HG03060 (cell line): ENCODE data around the gene TACC2.
"Not testable (repeated sequence)": the region's sequence is repeated elsewhere in the genome, so short reads cannot be mapped to it uniquely, and the experiment has no call there.

ENCODE experiments used
- ATAC-seq: cut with Tn5 transposase; IDR thresholded peaks from one replicate; pipeline ENCODE4 v1.9.1; 2021; ENCODE audit warnings: low read depth, moderate number of reproducible peaks; ENCODE audit not compliant: unreplicated experiment

TACC2 gene

GRCh38 chr10:122022276-122022675 is 33.3 kb downstream of the TACC2 start:
- no peak for ATAC-seq

- not testable (repeated sequence) for ATAC-seq
Observed at GRCh38 chr10:122023257-122023656, 34.3 kb downstream of the TACC2 start.

- ATAC-seq: no peak
Observed at GRCh38 chr10:122029499-122030199, 40.7 kb downstream of the TACC2 start.

GRCh38 chr10:122030200-122030552 is 41.2 kb downstream of the TACC2 start:
- ATAC-seq: no peak

- no peak for ATAC-seq
Observed at GRCh38 chr10:122033224-122033926, 44.4 kb downstream of the TACC2 start.

GRCh38 chr10:122034149-122034756 is 45.3 kb downstream of the TACC2 start:
- ATAC-seq: no peak

- no peak for ATAC-seq
Observed at GRCh38 chr10:122040786-122041185, 51.8 kb downstream of the TACC2 start.

- ATAC-seq: no peak
Observed at GRCh38 chr10:122042836-122043235, 53.9 kb downstream of the TACC2 start.

GRCh38 chr10:122044045-122044661 is 55.2 kb downstream of the TACC2 start:
- ATAC-seq: no peak

GRCh38 chr10:122044713-122045112 is 55.8 kb downstream of the TACC2 start:
- no peak for ATAC-seq

- ATAC-seq: no peak
Observed at GRCh38 chr10:122045212-122045611, 56.2 kb downstream of the TACC2 start.

- ATAC-seq: no peak
Observed at GRCh38 chr10:122047560-122047959, 58.6 kb downstream of the TACC2 start.

GRCh38 chr10:122049076-122049475 is 60.1 kb downstream of the TACC2 start:
- no peak for ATAC-seq

- ATAC-seq: no peak
Observed at GRCh38 chr10:122050311-122050710, 61.3 kb downstream of the TACC2 start.

GRCh38 chr10:122050811-122051210 is 61.8 kb downstream of the TACC2 start:
- ATAC-seq: no peak

- no peak for ATAC-seq
Observed at GRCh38 chr10:122051609-122052385, 62.8 kb downstream of the TACC2 start.

GRCh38 chr10:122052701-122053100 is 63.7 kb downstream of the TACC2 start:
- ATAC-seq: no peak

- ATAC-seq: no peak
Observed at GRCh38 chr10:122053314-122053713, 64.4 kb downstream of the TACC2 start.

- ATAC-seq: no peak
Observed at GRCh38 chr10:122054048-122055025, 65.4 kb downstream of the TACC2 start.
